Activated CD4-positive, CD25-positive, alpha-beta regulatory T cell (primary cell): Measurements from ENCODE around the gene DYNAP.

ENCODE experiments used
- DNase-seq, 4 experiments: peaks; one replicate each; lab custom pipeline; 2025; lab: John Stamatoyannopoulos, UW

DYNAP gene

DNA sequence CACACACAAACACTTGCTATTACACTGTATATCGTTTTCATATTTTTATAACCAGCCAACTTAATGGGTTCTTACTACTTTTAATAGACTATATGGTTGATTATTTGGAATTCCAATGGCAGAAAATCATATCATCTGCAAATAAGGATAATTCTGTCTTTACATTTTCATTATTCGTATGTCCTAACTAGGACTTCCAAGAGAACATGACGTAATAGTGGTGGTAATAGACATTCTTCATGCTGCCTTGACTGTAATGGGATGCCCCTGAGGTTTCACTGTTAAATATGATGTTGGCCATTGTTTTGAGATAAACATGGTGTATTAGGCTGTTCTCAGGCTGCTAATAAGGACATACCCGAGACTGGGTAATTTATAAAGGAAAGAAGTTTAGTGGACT, 45.2 kb downstream of the DYNAP start:
- no peak for DNase-seq

GRCh38 chr18:54641734-54642133, 50.7 kb downstream of the DYNAP start:
- DNase-seq: no peak

- no peak for DNase-seq
Observed at GRCh38 chr18:54647176-54647575, 56.1 kb downstream of the DYNAP start.
